Rectal smooth muscle tissue (tissue), 1 donor: ENCODE results near the gene NAV1.
"Not testable (repeated sequence)": the region's sequence is repeated elsewhere in the genome, so short reads cannot be mapped to it uniquely, and the experiment has no call there.

Experiments used
- H3K27ac ChIP-seq: one replicate; pipeline ENCODE4 v1.7.0; 2013; ENCODE audit warnings: low read depth, low read length, inconsistent platforms
- H3K27me3 ChIP-seq: one replicate; pipeline ENCODE4 v1.7.0; 2013; ENCODE audit warnings: low read length; ENCODE audit not compliant: control insufficient read depth, insufficient read depth
- H3K36me3 ChIP-seq: one replicate; pipeline ENCODE4 v1.7.0; 2013; ENCODE audit warnings: low read length; ENCODE audit not compliant: control insufficient read depth, insufficient read depth
- H3K4me1 ChIP-seq: one replicate; pipeline ENCODE4 v1.7.0; 2013; ENCODE audit warnings: low read length; ENCODE audit not compliant: control insufficient read depth, insufficient read depth
- H3K4me3 ChIP-seq: one replicate; pipeline ENCODE4 v1.7.0; 2013; ENCODE audit warnings: low read length
- H3K9ac ChIP-seq: one replicate; pipeline ENCODE4 v1.7.0; 2013; ENCODE audit warnings: low read length

The NAV1 gene

GRCh38 chr1:201566933-201567801 is 28.2 kb downstream of the NAV1 start:
- Histone ChIP-seq H3K27ac (no peak overlapping the region), H3K36me3 (no peaks in the 10 kb centered on the region), H3K4me3 (no peak overlapping the region), H3K27me3 (no peaks in the 10 kb centered on the region), H3K9ac (no peak overlapping the region), H3K4me1 (peaks cover 9% of the 10 kb centered on the region)

DNA sequence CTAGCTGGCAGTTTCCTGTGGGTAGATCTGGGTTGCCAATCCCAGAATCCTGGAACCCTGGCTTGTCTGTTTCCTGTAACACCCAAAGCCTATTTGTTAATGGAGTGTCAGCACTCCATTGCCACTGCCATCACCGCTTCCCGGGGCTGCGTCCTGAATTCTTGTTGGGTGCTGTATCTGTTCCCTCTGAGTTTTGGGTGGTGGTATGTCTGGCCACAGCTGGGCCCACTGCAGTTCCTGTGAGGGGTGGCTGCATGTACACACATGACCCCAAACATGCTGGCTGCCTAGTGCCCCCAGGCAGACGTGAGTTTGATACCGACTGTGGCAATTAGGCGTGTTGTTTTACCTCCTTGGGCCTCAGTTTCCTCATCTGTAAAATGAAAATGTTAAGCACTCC is 29.3 kb downstream of the NAV1 start:
- Histone ChIP-seq H3K36me3 (no peaks in the 10 kb centered on the region), H3K27me3 (no peaks in the 10 kb centered on the region), H3K9ac (no peak overlapping the region), H3K4me3 (no peak overlapping the region), H3K4me1 (no peaks in the 10 kb centered on the region), H3K27ac (no peak overlapping the region)

DNA sequence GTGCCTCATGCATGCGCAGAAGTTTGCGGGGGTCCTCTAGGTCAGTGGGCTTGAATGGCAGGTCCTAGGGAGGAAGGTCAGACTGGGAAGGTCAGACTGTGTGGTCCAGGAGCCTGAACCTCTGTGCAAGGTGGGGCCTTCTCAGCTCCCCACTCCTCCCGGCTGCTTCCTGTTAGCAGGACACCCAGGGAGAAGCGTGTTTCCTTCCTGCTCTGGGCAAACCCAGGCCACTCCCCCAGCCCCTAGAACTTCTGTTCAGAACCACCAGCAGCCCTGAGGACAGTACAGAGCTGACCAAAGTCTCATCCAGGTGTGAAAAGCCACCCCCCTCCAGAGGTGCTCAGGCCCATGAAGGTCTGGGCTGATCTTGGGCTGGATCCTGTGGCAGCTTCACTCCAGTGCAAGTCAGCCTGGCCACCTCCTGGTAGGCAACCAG is 29.9 kb downstream of the NAV1 start:
- Histone ChIP-seq H3K4me1 (no peaks in the 10 kb centered on the region), H3K27me3 (no peaks in the 10 kb centered on the region), H3K27ac (no peak overlapping the region), H3K4me3 (no peak overlapping the region), H3K9ac (no peak overlapping the region), H3K36me3 (no peaks in the 10 kb centered on the region)

DNA sequence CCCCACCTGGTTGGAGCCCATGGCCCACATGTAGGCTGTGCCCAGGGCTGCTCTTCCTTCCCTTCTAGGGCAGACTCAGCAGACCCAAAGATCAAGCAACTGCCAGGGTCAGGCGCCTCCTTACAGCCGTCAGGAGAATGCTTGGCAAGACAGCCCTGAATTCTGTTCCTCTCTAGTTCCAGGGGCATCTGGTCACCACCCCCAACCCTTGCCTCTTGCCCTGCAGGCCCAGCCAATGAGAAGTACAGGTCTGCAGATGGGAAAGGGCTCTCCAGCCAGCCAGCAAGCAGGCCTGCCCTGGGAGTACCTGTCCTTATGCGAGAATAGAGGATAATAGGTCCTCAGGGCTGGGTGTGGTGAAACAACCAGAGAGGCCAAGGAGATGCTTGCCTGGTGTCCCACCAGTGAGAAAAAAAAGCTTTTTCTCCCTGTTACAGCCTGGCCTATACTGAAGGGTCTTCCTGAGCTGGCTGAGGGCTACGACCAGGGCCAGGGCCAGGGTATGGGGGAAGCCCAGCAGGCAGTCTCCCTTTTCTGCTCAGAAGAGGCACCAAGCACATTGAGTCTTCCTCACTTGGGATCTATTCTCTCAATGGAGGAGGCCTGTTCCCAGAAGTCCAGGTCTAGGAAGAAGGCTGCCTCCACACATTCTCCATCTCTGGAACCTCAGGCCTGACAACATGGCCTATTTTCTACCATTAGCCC is 31.4 kb downstream of the NAV1 start:
- no peaks in the 10 kb centered on the region for H3K36me3 ChIP-seq
- H3K9ac ChIP-seq: no peak overlapping the region
- no peak overlapping the region for H3K4me3 ChIP-seq
- no peaks in the 10 kb centered on the region for H3K27me3 ChIP-seq
- no peak overlapping the region for H3K27ac ChIP-seq
- H3K4me1 ChIP-seq: no peaks in the 10 kb centered on the region

DNA sequence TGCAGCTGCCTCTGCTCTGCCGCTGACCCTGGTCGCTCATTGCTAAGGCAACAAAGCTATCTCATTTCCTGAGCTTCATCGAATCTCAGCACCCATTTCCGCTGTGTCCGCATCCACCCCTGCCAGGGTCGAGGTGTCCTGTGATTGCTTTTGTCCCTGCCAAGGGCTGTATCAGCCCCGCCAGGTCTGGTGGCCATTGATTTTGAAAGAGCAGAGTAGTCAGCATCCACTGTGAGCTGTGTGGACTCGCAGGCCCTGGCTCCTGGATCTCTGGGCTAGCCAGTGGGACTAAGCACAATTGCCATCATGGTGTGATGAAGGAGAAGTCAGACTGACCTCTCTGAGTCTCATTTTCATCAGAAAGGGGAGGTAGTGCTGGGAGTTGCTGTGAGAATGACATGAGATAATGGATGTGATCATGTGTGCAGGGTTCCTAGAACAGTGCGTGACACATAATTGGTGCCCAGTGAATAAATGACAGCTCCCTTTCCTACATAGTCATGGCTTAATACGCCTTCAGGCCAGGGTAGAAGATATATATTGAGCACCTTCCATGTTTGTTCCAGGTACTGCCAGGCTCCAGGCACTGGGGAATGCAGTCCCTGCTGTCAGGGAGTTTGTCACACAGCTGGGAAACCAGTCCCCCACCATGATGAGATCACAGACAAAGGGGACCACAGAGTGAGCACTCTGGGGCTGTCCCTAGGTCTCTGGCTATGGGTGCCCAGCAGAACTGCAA is 32.1 kb downstream of the NAV1 start:
- no peaks in the 10 kb centered on the region for H3K4me1 ChIP-seq
- no peaks in the 10 kb centered on the region for H3K36me3 ChIP-seq
- H3K27ac ChIP-seq: no peak overlapping the region
- H3K4me3 ChIP-seq: no peak overlapping the region
- H3K9ac ChIP-seq: no peak overlapping the region
- no peaks in the 10 kb centered on the region for H3K27me3 ChIP-seq

DNA sequence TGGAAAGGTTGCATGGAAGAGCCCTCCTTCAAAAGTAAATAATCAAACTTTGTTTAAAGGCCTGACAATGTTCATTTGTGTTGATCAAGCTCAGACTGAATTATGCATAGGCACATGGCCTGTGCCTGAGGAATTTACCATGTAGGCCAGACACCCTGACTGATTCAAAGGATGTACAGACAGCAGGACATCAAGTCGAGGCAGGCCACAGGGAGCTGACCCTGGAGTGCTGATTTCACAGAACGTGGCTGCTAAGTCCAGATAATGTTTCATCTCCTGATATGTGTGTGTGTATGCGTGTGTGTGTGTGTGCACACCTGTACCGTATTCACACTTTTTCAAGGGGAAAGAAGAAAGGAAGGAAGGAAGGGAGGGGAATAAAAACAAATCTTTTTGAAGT is 34.1 kb downstream of the NAV1 start:
- Histone ChIP-seq H3K4me3 (no peak overlapping the region), H3K9ac (no peak overlapping the region), H3K4me1 (no peaks in the 10 kb centered on the region), H3K27ac (no peak overlapping the region), H3K36me3 (no peaks in the 10 kb centered on the region), H3K27me3 (no peaks in the 10 kb centered on the region)

DNA sequence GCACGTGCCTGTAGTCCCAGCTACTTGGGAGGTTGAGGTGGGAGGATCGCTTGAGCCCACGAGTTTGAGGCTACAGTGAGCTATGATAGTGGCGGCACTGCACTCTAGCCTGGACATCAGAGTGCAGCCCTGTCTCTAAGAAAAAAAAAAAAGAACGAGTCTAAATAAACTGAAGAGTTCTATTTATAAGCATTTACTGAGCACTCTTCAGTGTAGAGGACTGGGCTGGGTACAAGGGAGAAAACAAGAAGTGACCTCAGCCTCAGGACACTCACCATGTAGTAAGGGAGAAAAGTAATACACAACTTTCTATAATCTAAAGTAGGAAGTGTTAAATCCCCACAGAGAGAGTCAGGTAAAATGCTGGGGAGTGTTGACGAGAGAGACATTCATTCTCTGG is 35.0 kb downstream of the NAV1 start:
- no peaks in the 10 kb centered on the region for H3K4me1 ChIP-seq
- H3K27ac ChIP-seq: no peak overlapping the region
- H3K27me3 ChIP-seq: no peaks in the 10 kb centered on the region
- no peak overlapping the region for H3K4me3 ChIP-seq
- no peak overlapping the region for H3K9ac ChIP-seq
- no peaks in the 10 kb centered on the region for H3K36me3 ChIP-seq

DNA sequence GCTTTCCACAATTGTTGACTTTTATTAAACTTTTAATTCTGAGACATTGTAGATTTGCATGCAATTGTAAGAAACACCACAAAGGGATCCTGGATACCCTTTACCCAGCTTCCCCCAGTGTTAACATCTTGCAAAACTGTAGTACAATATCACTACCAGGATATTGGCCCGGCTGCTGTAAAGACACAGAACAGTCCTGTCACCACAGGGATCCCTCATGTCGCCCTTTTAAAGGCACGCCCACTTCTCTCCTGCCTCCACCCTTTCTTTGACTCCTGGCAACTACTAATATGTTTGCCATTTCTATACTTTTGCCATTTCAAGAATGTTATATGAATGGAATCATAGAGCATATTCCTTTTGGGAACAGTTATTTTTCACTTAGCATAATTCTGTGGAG is 37.0 kb downstream of the NAV1 start:
- H3K27ac ChIP-seq: no peak overlapping the region
- H3K4me1 ChIP-seq: no peaks in the 10 kb centered on the region
- no peak overlapping the region for H3K4me3 ChIP-seq
- no peak overlapping the region for H3K9ac ChIP-seq
- H3K36me3 ChIP-seq: no peaks in the 10 kb centered on the region
- H3K27me3 ChIP-seq: no peaks in the 10 kb centered on the region

GRCh38 chr1:201576914-201577313 is 38.0 kb downstream of the NAV1 start:
- no peaks in the 10 kb centered on the region for H3K4me1 ChIP-seq
- no peak overlapping the region for H3K9ac ChIP-seq
- H3K36me3 ChIP-seq: no peaks in the 10 kb centered on the region
- H3K27ac ChIP-seq: no peak overlapping the region
- no peaks in the 10 kb centered on the region for H3K27me3 ChIP-seq
- H3K4me3 ChIP-seq: no peak overlapping the region

DNA sequence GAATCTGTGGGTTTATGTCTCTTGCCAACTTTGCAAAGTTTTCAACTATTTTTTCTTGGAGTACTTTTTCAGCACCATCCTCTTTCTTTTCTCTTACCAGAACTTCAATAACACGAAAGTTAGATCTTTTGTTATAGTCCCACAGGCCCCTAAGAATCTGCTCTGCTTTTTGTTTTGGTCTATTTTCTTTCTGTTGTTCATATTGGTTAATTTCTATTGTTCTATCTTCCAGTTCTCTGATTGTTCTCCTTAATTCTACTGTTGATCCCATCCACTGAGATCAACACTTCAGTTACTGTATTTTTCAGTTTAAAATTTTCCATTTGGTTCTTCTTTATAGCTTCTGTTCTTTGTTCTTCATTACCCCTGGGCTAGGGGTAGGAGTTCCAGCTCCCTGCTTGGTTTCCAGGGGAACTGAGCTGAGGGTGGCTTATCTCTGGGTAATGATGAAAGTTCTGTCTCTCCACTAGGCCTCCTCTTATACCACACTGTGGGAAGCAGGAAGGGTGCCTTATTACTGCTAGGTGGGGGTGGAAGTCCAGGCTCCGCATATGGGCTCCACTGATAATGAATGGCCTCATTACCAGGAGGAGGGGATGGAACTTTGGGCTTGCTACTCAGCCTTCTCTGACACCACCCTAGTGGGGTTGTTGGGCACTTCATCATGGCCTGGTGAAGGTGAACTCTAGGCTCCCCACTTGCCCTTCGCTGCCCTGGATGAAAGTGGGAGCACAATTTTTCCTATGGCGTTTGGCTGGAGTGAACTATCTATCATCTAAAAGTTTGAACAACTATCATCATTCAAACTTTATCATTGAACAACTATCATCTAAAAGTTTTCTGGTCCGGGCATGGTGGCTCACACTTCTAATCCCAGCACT is 39.3 kb downstream of the NAV1 start:
- no peaks in the 10 kb centered on the region for H3K27me3 ChIP-seq
- no peak overlapping the region for H3K9ac ChIP-seq
- no peaks in the 10 kb centered on the region for H3K4me1 ChIP-seq
- no peaks in the 10 kb centered on the region for H3K36me3 ChIP-seq
- no peak overlapping the region for H3K4me3 ChIP-seq
- H3K27ac ChIP-seq: no peak overlapping the region

DNA sequence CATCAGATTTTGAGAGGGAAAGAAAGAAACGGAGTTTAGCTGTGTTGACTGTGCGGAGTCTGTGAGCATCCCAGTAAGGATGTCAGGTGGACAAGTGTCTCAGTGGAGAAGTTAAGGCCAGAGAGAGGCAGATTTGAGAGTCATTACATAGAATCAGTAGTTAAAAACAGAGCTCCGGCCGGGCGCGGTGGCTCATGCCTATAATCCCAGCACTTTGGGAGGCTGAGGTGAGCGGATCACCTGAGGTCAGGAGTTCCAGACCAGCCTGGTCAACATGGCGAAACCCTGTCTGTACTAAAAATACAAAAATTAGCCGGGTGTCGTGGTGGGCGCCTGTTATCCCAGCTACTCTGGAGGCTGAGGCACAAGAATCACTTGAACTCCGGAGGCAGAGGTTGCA is 42.4 kb downstream of the NAV1 start:
- H3K9ac ChIP-seq, H3K36me3 ChIP-seq, H3K4me1 ChIP-seq, H3K27ac ChIP-seq, H3K27me3 ChIP-seq, H3K4me3 ChIP-seq: not testable (repeated sequence)
